Measurements from ENCODE around the gene DHRS9.

Gene DHRS9

GRCh38 chr2:169039702-169040101 lies 29.7 kb upstream of the DHRS9 start:
- Histone ChIP-seq H3K36me3 (no peaks in the 10 kb centered on the region), H3K27me3 (no peaks in the 10 kb centered on the region), H3K27ac (peak overlapping the region; percentile 25), H3K4me1 (ENCODE audit: control insufficient read depth in 1 of 2, insufficient read depth in 1 of 2, low read depth in 1 of 2, low read length in 1 of 2) (peaks cover 32 to 38% of the 10 kb centered on the region in 2 experiments), H3K4me3 (ENCODE audit: low read depth in 1 of 2, low read length in 1 of 2) (no peak overlapping the region), H3K9me3 (no peaks in the 10 kb centered on the region)
- TF ChIP-seq CTCF (IDR thresholded peaks at IDR 0.05) = no peak

GRCh38 chr2:169041594-169041993 lies 27.8 kb upstream of the DHRS9 start:
- no peak overlapping the region for H3K4me3 ChIP-seq (ENCODE audit: low read depth in 1 of 2, low read length in 1 of 2)
- H3K4me1 ChIP-seq (ENCODE audit: control insufficient read depth in 1 of 2, insufficient read depth in 1 of 2, low read depth in 1 of 2, low read length in 1 of 2) = peaks cover 24 to 30% of the 10 kb centered on the region in 2 experiments
- no peaks in the 10 kb centered on the region for H3K36me3 ChIP-seq
- H3K27ac ChIP-seq = no peak overlapping the region
- no peaks in the 10 kb centered on the region for H3K9me3 ChIP-seq
- TF ChIP-seq CTCF (IDR thresholded peaks at IDR 0.05) = no peak
- H3K27me3 ChIP-seq = no peaks in the 10 kb centered on the region

- peaks cover 17 to 25% of the 10 kb centered on the region in 2 experiments for H3K4me1 ChIP-seq (ENCODE audit: control insufficient read depth in 1 of 2, insufficient read depth in 1 of 2, low read depth in 1 of 2, low read length in 1 of 2)
- no peak overlapping the region for H3K4me3 ChIP-seq (ENCODE audit: low read depth in 1 of 2, low read length in 1 of 2)
- no peaks in the 10 kb centered on the region for H3K36me3 ChIP-seq
- H3K27me3 ChIP-seq = no peaks in the 10 kb centered on the region
- H3K9me3 ChIP-seq = no peaks in the 10 kb centered on the region
- H3K27ac ChIP-seq = no peak overlapping the region
- TF ChIP-seq CTCF (IDR thresholded peaks at IDR 0.05) = no peak
Measured at GRCh38 chr2:169042856-169043255, 26.5 kb upstream of the DHRS9 start.

- no peak for TF ChIP-seq CTCF (IDR thresholded peaks at IDR 0.05)
- Histone ChIP-seq H3K4me3 (ENCODE audit: low read depth in 1 of 2, low read length in 1 of 2) (no peak overlapping the region), H3K36me3 (no peaks in the 10 kb centered on the region), H3K27ac (no peak overlapping the region), H3K9me3 (no peaks in the 10 kb centered on the region), H3K27me3 (no peaks in the 10 kb centered on the region), H3K4me1 (ENCODE audit: control insufficient read depth in 1 of 2, insufficient read depth in 1 of 2, low read depth in 1 of 2, low read length in 1 of 2) (peaks cover 6 to 7% of the 10 kb centered on the region in 2 experiments)
Measured at GRCh38 chr2:169046440-169047151, 22.8 kb upstream of the DHRS9 start.

- no peak overlapping the region for H3K27ac ChIP-seq
- H3K4me3 ChIP-seq (ENCODE audit: low read depth in 1 of 2, low read length in 1 of 2) = no peak overlapping the region
- TF ChIP-seq CTCF (IDR thresholded peaks at IDR 0.05) = no peak
- H3K9me3 ChIP-seq = no peaks in the 10 kb centered on the region
- H3K36me3 ChIP-seq = no peaks in the 10 kb centered on the region
- peaks cover 6 to 7% of the 10 kb centered on the region in 2 experiments for H3K4me1 ChIP-seq (ENCODE audit: control insufficient read depth in 1 of 2, insufficient read depth in 1 of 2, low read depth in 1 of 2, low read length in 1 of 2)
- H3K27me3 ChIP-seq = no peaks in the 10 kb centered on the region
Measured at GRCh38 chr2:169047256-169048250, 21.8 kb upstream of the DHRS9 start.
